ENCODE data around the gene ATL3. TPM values are rescaled to one million over a fixed set of nuclear protein-coding genes. Genes with fewer than 3 reads are reported as not detected.

The ATL3 gene
- total RNA-seq, result 112 and 115 TPM in 2 replicates

DNA sequence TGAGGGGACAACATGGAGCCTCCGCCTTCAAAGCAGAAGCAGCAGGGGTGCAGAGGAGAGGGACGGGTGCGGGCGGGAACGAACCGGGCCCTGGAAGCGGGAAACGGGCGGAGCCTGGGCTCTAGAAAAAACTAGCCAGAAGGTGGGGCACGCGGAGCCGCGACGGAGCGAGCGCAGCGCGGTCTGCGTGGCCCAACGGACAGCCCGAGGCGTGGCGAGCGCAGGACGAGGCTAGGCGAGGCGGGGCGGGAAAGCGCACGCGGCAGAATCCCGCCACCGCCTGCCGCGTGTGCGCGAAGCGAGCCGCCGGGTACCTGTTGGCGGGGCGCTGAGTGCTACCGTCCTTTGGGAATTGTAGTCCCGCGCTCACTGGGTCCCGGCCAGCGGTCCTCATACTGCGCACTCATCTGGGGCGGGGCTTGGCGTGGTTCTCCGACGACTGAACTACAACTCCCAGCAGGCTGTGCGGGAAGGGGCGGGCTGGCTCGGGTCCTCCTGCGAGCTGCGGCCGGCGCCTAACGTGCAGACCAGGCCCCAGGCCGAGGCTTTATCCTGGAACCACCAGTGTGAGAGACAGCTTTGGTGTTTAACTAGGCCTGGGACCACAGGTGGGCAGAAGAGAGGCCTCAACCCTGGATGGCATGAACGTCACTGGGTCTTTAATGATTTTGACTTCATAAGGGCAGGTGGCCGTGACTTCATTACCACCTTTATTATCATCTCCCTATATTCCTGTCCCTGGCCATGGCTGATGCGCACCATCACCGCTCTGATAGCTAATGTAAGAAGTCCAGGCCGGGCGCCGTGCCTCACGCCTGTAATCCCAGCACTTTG, at the start of gene ATL3:
TSS of gene ATL3 (minus strand) at position 55 of the 834 bp plus-strand sequence. CDS start at position 14, 41 bp downstream.

DNA sequence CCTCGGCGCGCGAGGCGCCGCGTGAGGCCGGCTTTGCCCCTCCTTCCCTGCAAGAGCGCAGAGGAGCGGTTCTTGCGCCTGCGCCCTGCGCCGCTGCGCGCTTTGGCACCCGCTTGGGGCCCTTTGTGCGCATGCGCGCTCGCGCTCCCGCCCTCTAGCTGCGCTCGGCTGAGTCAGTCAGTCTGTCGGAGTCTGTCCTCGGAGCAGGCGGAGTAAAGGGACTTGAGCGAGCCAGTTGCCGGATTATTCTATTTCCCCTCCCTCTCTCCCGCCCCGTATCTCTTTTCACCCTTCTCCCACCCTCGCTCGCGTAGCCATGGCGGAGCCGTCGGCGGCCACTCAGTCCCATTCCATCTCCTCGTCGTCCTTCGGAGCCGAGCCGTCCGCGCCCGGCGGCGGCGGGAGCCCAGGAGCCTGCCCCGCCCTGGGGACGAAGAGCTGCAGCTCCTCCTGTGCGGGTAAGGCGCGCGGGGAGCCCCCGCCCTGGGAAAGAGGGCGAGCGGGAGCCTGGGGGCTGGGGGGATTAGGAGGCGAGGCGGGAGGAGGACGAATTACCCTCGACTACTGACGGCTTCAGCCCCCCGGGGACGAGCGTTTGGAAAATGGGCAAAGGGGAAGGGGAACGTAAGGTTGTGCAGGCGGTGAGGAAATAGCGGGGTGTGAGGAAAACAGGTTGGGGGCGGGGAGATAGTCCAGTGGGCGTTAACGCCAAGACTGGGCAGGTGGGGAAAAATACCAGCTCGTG, 10.3 kb upstream of the ATL3 start, which contains the start of gene RTN3:
TSS of gene RTN3 (plus strand) at position 180 of the 745 bp plus-strand sequence. CDS start at position 317, 137 bp downstream.

DNA sequence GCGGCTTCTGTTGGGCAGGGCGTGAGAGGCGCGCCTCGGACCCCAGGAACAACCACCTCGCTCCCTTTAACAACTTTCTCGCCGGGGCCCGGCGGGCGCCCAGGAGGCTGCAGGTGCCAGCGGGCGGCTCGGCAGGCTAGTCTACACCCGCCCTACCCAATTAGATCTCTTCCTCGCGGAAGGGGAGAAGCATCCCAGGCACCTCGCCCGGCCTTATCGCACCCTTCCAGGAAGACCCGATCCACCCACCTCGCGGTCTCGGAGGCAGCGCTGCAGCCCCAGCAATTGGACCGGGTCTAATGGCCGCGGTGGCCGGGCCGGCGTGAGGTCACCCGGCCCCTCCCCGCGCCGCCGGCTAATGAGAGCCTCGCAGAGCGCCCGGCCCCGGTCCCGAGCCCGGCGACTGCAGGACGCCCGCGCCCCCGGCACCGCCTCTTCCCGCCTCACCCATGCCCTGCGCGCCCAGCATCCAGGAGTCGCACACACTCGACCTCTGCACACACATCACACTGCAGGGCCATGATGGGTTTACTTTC, 57.0 kb downstream of the ATL3 start, which contains the start of gene PLAAT3:
TSS of gene PLAAT3 (minus strand) at position 298 of the 536 bp plus-strand sequence. CDS start 419 bp downstream, outside the sequence.

Other genes starting within 250 kb of the ATL3 start
- not detected in 2 replicates for gene PLAAT5, start 180.2 kb downstream of the ATL3 start, total RNA-seq
- not detected in 2 replicates for gene LGALS12, start 165.3 kb downstream of the ATL3 start, total RNA-seq
- 4.2 and 9.9 TPM in 2 replicates for gene PLAAT4, start 134.6 kb downstream of the ATL3 start, total RNA-seq
- gene PLAAT2, start 108.0 kb downstream of the ATL3 start, total RNA-seq, result 0.12 TPM in 1 of 2 replicates, not detected in the other
- gene PLAAT3, start 56.9 kb downstream of the ATL3 start, total RNA-seq, result 4.2 and 10.4 TPM in 2 replicates
- gene RTN3, start 10.1 kb upstream of the ATL3 start, total RNA-seq, result 51.1 and 69.6 TPM in 2 replicates
- gene ZFTA, start 97.4 kb upstream of the ATL3 start, total RNA-seq, result 17.5 and 18.5 TPM in 2 replicates
- gene SPINDOC, start 142.1 kb upstream of the ATL3 start, total RNA-seq, result 15.4 and 17.6 TPM in 2 replicates
- 7.2 and 8.2 TPM in 2 replicates for gene MARK2, start 167.7 kb upstream of the ATL3 start, total RNA-seq
- 2.0 TPM in 2 replicates for gene RCOR2, start 245.8 kb upstream of the ATL3 start, total RNA-seq

All from uterine smooth muscle cell (primary cell).